HEK293T (cell line): ENCODE data around the gene INCENP.

Experiments used
- BHLHE40 ChIP-seq: fragments of 450-650 bp; IDR thresholded peaks from 2 replicates; pipeline ENCODE4 v1.6.1; 2016; ENCODE audit warnings: mild to moderate bottlenecking, moderate library complexity, borderline replicate concordance
- FOXA1 ChIP-seq: fragments of 450-650 bp; IDR thresholded peaks from 2 replicates; pipeline ENCODE4 v1.6.1; 2016; ENCODE audit warnings: mild to moderate bottlenecking
- FOXK2 ChIP-seq: fragments of 450-650 bp; IDR thresholded peaks from 2 replicates; pipeline ENCODE4 v1.6.1; 2016; ENCODE audit warnings: mild to moderate bottlenecking
- FOXM1 ChIP-seq: fragments of 450-650 bp; IDR thresholded peaks from 2 replicates; pipeline ENCODE4 v1.6.1; 2017; ENCODE audit warnings: mild to moderate bottlenecking, borderline replicate concordance
- LEF1 ChIP-seq: fragments of 450-650 bp; IDR thresholded peaks from 2 replicates; pipeline ENCODE4 v1.6.1; 2017; ENCODE audit warnings: mild to moderate bottlenecking, borderline replicate concordance
- NFRKB ChIP-seq: fragments of 450-650 bp; IDR thresholded peaks from 2 replicates; pipeline ENCODE4 v1.6.1; 2016; ENCODE audit warnings: mild to moderate bottlenecking, moderate library complexity
- PKNOX1 ChIP-seq: fragments of 450-650 bp; IDR thresholded peaks from 2 replicates; pipeline ENCODE4 v1.6.1; 2016
- SP1 ChIP-seq: fragments of 450-650 bp; IDR thresholded peaks from 2 replicates; pipeline ENCODE4 v1.6.1; 2017
- SUZ12 ChIP-seq: fragments of 450-650 bp; IDR thresholded peaks from 2 replicates; pipeline ENCODE4 v1.6.1; 2016; ENCODE audit warnings: mild to moderate bottlenecking
- TARDBP ChIP-seq: fragments of 450-650 bp; IDR thresholded peaks from 2 replicates; pipeline ENCODE4 v1.6.1; 2016
- ZNF384 ChIP-seq: fragments of 450-650 bp; IDR thresholded peaks from 2 replicates; pipeline ENCODE4 v1.6.1; 2016

- TF ChIP-seq LEF1: no peak
- no peak for TF ChIP-seq BHLHE40
- no peak for TF ChIP-seq NFRKB
- no peak for TF ChIP-seq PKNOX1
- no peak for TF ChIP-seq SUZ12
- no peak for TF ChIP-seq ZNF384
- no peak for TF ChIP-seq FOXA1
- TF ChIP-seq TARDBP: no peak
- TF ChIP-seq SP1: no peak
- TF ChIP-seq FOXM1: no peak
- TF ChIP-seq FOXK2: no peak
Measured at GRCh38 chr11:62137881-62138629, 14.2 kb downstream of the INCENP start.
